Mesenchymal stem cell (in vitro differentiated cells and primary cell): ENCODE measurements around the gene LDLRAD3.

Experiments
- DNase-seq: peaks from one replicate; pipeline ENCODE4 v3.0.0-alpha.2; 2013
- H2AFZ ChIP-seq: one replicate; pipeline ENCODE4 v1.6.1; 2013; ENCODE audit warnings: low read depth, mild to moderate bottlenecking, control low read depth, inconsistent platforms, low read length, moderate library complexity
- H2AK5ac ChIP-seq: 2 replicates; pipeline ENCODE4 v1.6.1; 2013; ENCODE audit warnings: low read length, moderate library complexity, mild to moderate bottlenecking, inconsistent platforms; ENCODE audit not compliant: severe bottlenecking
- H2BK120ac ChIP-seq: one replicate; pipeline ENCODE4 v1.6.1; 2013; ENCODE audit warnings: low read depth, mild to moderate bottlenecking, inconsistent platforms, low read length, moderate library complexity
- H2BK12ac ChIP-seq, 2 experiments: one replicate each; pipeline ENCODE4 v1.6.1; 2013; ENCODE audit warnings: inconsistent platforms in 2 of 2, low read length in 2 of 2, mild to moderate bottlenecking in 2 of 2, moderate library complexity in 2 of 2, control low read depth in 1 of 2
- H2BK15ac ChIP-seq: one replicate; pipeline ENCODE4 v1.6.1; 2013; ENCODE audit warnings: mild to moderate bottlenecking, low read depth, inconsistent platforms; ENCODE audit not compliant: poor library complexity, severe bottlenecking
- H2BK5ac ChIP-seq: 2 replicates; pipeline ENCODE4 v1.6.1; 2013; ENCODE audit warnings: low read depth, mild to moderate bottlenecking, low read length, control low read depth, inconsistent platforms; ENCODE audit not compliant: poor library complexity, severe bottlenecking
- H3K14ac ChIP-seq, 2 experiments: one replicate each; pipeline ENCODE4 v1.6.1; 2013; ENCODE audit warnings: inconsistent platforms in 2 of 2, low read length in 2 of 2, control low read depth in 1 of 2, mild to moderate bottlenecking in 1 of 2, moderate library complexity in 1 of 2
- H3K18ac ChIP-seq, 2 experiments: one replicate each; pipeline ENCODE4 v1.6.1; 2013; ENCODE audit warnings: inconsistent platforms in 2 of 2, low read length in 2 of 2, control low read depth in 1 of 2, low read depth in 1 of 2, mild to moderate bottlenecking in 1 of 2
- H3K23ac ChIP-seq, 2 experiments: one replicate each; pipeline ENCODE4 v1.6.1; 2013; ENCODE audit warnings: inconsistent platforms in 2 of 2, low read length in 2 of 2, mild to moderate bottlenecking in 2 of 2, moderate library complexity in 2 of 2, control low read depth in 1 of 2
- H3K27ac ChIP-seq: 2 replicates; pipeline ENCODE4 v1.5.1; 2013; ENCODE audit warnings: mild to moderate bottlenecking, moderate library complexity, low read length, control low read depth, inconsistent platforms; ENCODE audit not compliant: poor library complexity, severe bottlenecking
- H3K27me3 ChIP-seq, 2 experiments: 2 replicates each; pipeline versions ENCODE4 v1.6.1 to v1.7.0; 2013; ENCODE audit warnings: low read length in 2 of 2, mild to moderate bottlenecking in 2 of 2, moderate library complexity in 2 of 2, control low read depth in 1 of 2, inconsistent platforms in 1 of 2; ENCODE audit not compliant: control insufficient read depth in 1 of 2, insufficient read depth in 1 of 2
- H3K36me3 ChIP-seq, 2 experiments: 2 replicates each; pipeline versions ENCODE4 v1.6.1 to v1.7.0; 2013; ENCODE audit warnings: low read length in 2 of 2, control low read depth in 1 of 2, inconsistent platforms in 1 of 2, low read depth in 1 of 2, mild to moderate bottlenecking in 1 of 2; ENCODE audit not compliant: insufficient read depth in 2 of 2, control insufficient read depth in 1 of 2
- H3K4ac ChIP-seq, 2 experiments: one replicate each; pipeline ENCODE4 v1.6.1; 2013; ENCODE audit warnings: inconsistent platforms in 2 of 2, low read length in 2 of 2, mild to moderate bottlenecking in 2 of 2, moderate library complexity in 2 of 2, control low read depth in 1 of 2, low read depth in 1 of 2
- H3K4me1 ChIP-seq: 2 replicates; pipeline ENCODE4 v1.6.1; 2013; ENCODE audit warnings: low read depth, low read length, control low read depth; ENCODE audit not compliant: control insufficient read depth, insufficient read depth
- H3K4me2 ChIP-seq: 2 replicates; pipeline ENCODE4 v1.6.1; 2013; ENCODE audit warnings: low read length, mild to moderate bottlenecking, inconsistent platforms; ENCODE audit not compliant: poor library complexity, severe bottlenecking
- H3K4me3 ChIP-seq, 2 experiments: 2 replicates each; pipeline versions ENCODE4 v1.5.1 to v1.7.0; 2013; ENCODE audit warnings: low read length in 2 of 2, mild to moderate bottlenecking in 2 of 2, control low read depth in 1 of 2, low read depth in 1 of 2; ENCODE audit not compliant: insufficient read depth in 1 of 2
- H3K79me1 ChIP-seq: replicated peaks from 2 replicates; pipeline ENCODE4 v1.6.1; 2013; ENCODE audit warnings: mild to moderate bottlenecking, control low read depth, low read length, inconsistent platforms; ENCODE audit not compliant: poor library complexity, severe bottlenecking
- H3K9ac ChIP-seq: 2 replicates; pipeline ENCODE4 v1.7.0; 2013; ENCODE audit warnings: mild to moderate bottlenecking, low read length, moderate library complexity
- H3K9me3 ChIP-seq: 2 replicates; pipeline ENCODE4 v1.7.0; 2013; ENCODE audit warnings: mild to moderate bottlenecking, low read length; ENCODE audit not compliant: control insufficient read depth
- H4K8ac ChIP-seq: one replicate; pipeline ENCODE4 v1.6.1; 2013; ENCODE audit warnings: inconsistent platforms, mild to moderate bottlenecking, low read length, moderate library complexity
- H4K91ac ChIP-seq: one replicate; pipeline ENCODE4 v1.6.1; 2013; ENCODE audit warnings: mild to moderate bottlenecking, low read length, inconsistent platforms
- WGBS: methylation state at CpG from one replicate; pipeline ENCODE4 v1.1.7; 2013; ENCODE audit warnings: mixed read lengths; 5-methylcytosine and 5-hydroxymethylcytosine counted together

LDLRAD3 gene

GRCh38 chr11:35934981-35935380 is 8.9 kb upstream of the LDLRAD3 start:
- no peak overlapping the region for H4K8ac ChIP-seq
- no peak overlapping the region for H2BK15ac ChIP-seq
- no peak overlapping the region for H3K18ac ChIP-seq
- no peak for DNase-seq
- H3K9ac ChIP-seq: no peak overlapping the region
- H3K4me3 ChIP-seq: no peak overlapping the region
- no peak overlapping the region for H3K14ac ChIP-seq
- H3K4me2 ChIP-seq: no peak overlapping the region
- H3K36me3 ChIP-seq: no peaks in the 10 kb centered on the region
- 87% methylated on average over 2 of the region's 4 CpGs for WGBS
- H3K4me1 ChIP-seq: no peaks in the 10 kb centered on the region
- no peak overlapping the region for H3K23ac ChIP-seq
- no peak overlapping the region for H2BK120ac ChIP-seq
- peaks cover 0 to 7% of the 10 kb centered on the region in 2 experiments for H3K27me3 ChIP-seq
- H3K4ac ChIP-seq: no peak overlapping the region
- no peak overlapping the region for H2BK5ac ChIP-seq
- peaks cover 2% of the 10 kb centered on the region for H3K9me3 ChIP-seq
- no peak overlapping the region for H2AK5ac ChIP-seq
- no peak overlapping the region for H3K27ac ChIP-seq
- no peak overlapping the region for H4K91ac ChIP-seq
- no peak overlapping the region for H2AFZ ChIP-seq
- no peaks in the 10 kb centered on the region for H3K79me1 ChIP-seq
- H2BK12ac ChIP-seq: no peak overlapping the region

- Histone ChIP-seq H2BK15ac (no peak overlapping the region), H3K4me1 (no peaks in the 10 kb centered on the region), H3K4ac (no peak overlapping the region), H3K14ac (no peak overlapping the region), H2AK5ac (no peak overlapping the region), H2BK5ac (no peak overlapping the region), H3K23ac (no peak overlapping the region), H2AFZ (no peak overlapping the region), H3K4me3 (no peak overlapping the region), H3K27ac (no peak overlapping the region), H3K9ac (no peak overlapping the region), H3K18ac (no peak overlapping the region), H3K27me3 (peaks cover 0 to 7% of the 10 kb centered on the region in 2 experiments), H3K4me2 (no peak overlapping the region), H4K8ac (no peak overlapping the region), H2BK120ac (no peak overlapping the region), H4K91ac (no peak overlapping the region), H3K36me3 (no peaks in the 10 kb centered on the region), H3K79me1 (no peaks in the 10 kb centered on the region), H3K9me3 (peaks cover 2% of the 10 kb centered on the region), H2BK12ac (no peak overlapping the region)
- DNase-seq: no peak
- WGBS: 82% methylated on average over 1 of the region's 1 CpG
Measured at GRCh38 chr11:35935390-35935789, 8.5 kb upstream of the LDLRAD3 start.

- H2AFZ ChIP-seq: no peak overlapping the region
- no peak for DNase-seq
- no peak overlapping the region for H2BK120ac ChIP-seq
- no peak overlapping the region for H4K8ac ChIP-seq
- H3K79me1 ChIP-seq: no peaks in the 10 kb centered on the region
- H3K18ac ChIP-seq: no peak overlapping the region
- no peak overlapping the region for H4K91ac ChIP-seq
- 56% methylated on average over 3 of the region's 3 CpGs for WGBS
- H2BK5ac ChIP-seq: no peak overlapping the region
- no peaks in the 10 kb centered on the region for H3K36me3 ChIP-seq
- no peak overlapping the region for H2BK15ac ChIP-seq
- no peaks in the 10 kb centered on the region for H3K4me1 ChIP-seq
- H3K27me3 ChIP-seq: peaks cover 0 to 7% of the 10 kb centered on the region in 2 experiments
- no peak overlapping the region for H3K23ac ChIP-seq
- peaks cover under 1% of the 10 kb centered on the region for H3K9me3 ChIP-seq
- H3K9ac ChIP-seq: no peak overlapping the region
- H3K4ac ChIP-seq: no peak overlapping the region
- no peak overlapping the region for H2BK12ac ChIP-seq
- no peak overlapping the region for H2AK5ac ChIP-seq
- H3K14ac ChIP-seq: no peak overlapping the region
- no peak overlapping the region for H3K4me3 ChIP-seq
- H3K4me2 ChIP-seq: no peak overlapping the region
- H3K27ac ChIP-seq: no peak overlapping the region
Measured at GRCh38 chr11:35937111-35937510, 6.8 kb upstream of the LDLRAD3 start.

- Histone ChIP-seq H3K36me3 (no peaks in the 10 kb centered on the region), H2BK12ac (no peak overlapping the region), H3K14ac (no peak overlapping the region), H3K4me1 (no peaks in the 10 kb centered on the region), H2BK5ac (no peak overlapping the region), H2BK15ac (no peak overlapping the region), H3K18ac (no peak overlapping the region), H4K8ac (no peak overlapping the region), H3K27me3 (peaks cover 0 to 7% of the 10 kb centered on the region in 2 experiments), H3K79me1 (no peaks in the 10 kb centered on the region), H3K9me3 (no peaks in the 10 kb centered on the region), H2BK120ac (no peak overlapping the region), H2AFZ (no peak overlapping the region), H3K4me3 (no peak overlapping the region), H4K91ac (no peak overlapping the region), H2AK5ac (no peak overlapping the region), H3K23ac (no peak overlapping the region), H3K4me2 (no peak overlapping the region), H3K27ac (no peak overlapping the region), H3K4ac (no peak overlapping the region), H3K9ac (no peak overlapping the region)
- 78% methylated on average over 6 of the region's 6 CpGs for WGBS
- no peak for DNase-seq
Measured at GRCh38 chr11:35937700-35938099, 6.2 kb upstream of the LDLRAD3 start.
